HepG2 (cell line): ENCODE measurements around the gene SLC22A4. TPM values are rescaled to one million over a fixed set of nuclear protein-coding genes. Genes with fewer than 3 reads are reported as not detected.

Experiments
- DMAP1 ChIP-seq: IDR thresholded peaks from 2 replicates; pipeline ENCODE4 v1.6.1; 2016
- GFI1 ChIP-seq: sonication (generic); formaldehyde crosslinking; IDR thresholded peaks from 2 replicates; pipeline ENCODE4 v1.5.0; 2020; ENCODE audit warnings: missing genetic modification reagents, mild to moderate bottlenecking, borderline replicate concordance
- HNF4A ChIP-seq: sonication (generic); formaldehyde crosslinking; IDR thresholded peaks from 2 replicates; pipeline ENCODE4 v1.4.0; 2020; ENCODE audit warnings: missing genetic modification reagents
- MAX ChIP-seq: IDR thresholded peaks from 2 replicates; pipeline ENCODE4 v1.6.1; 2012; ENCODE audit warnings: inconsistent platforms
- NAIF1 ChIP-seq: sonication (generic); formaldehyde crosslinking; IDR thresholded peaks from 2 replicates; pipeline ENCODE4 v1.5.0; 2020; ENCODE audit warnings: mild to moderate bottlenecking, missing genetic modification reagents, borderline replicate concordance
- PLSCR1 ChIP-seq: sonication (generic); formaldehyde crosslinking; IDR thresholded peaks from 2 replicates; pipeline ENCODE4 v1.5.0; 2020; ENCODE audit warnings: missing genetic modification reagents, mild to moderate bottlenecking, borderline replicate concordance
- SOX6 ChIP-seq, 2 experiments: fragments of 450-650 bp in 1 of 2; sonication (generic) in 1 of 2; formaldehyde crosslinking in 1 of 2; IDR thresholded peaks; 2 replicates each; pipeline versions ENCODE4 v1.4.0 to v1.6.1; 2017 to 2020; ENCODE audit warnings: antibody characterized with exemption in 1 of 2, mild to moderate bottlenecking in 1 of 2, missing genetic modification reagents in 1 of 2
- ZNF225 ChIP-seq: sonication (generic); formaldehyde crosslinking; IDR thresholded peaks from 2 replicates; pipeline ENCODE4 v1.4.0; 2020; ENCODE audit warnings: mild to moderate bottlenecking, missing genetic modification reagents
- ZNF362 ChIP-seq: sonication (generic); formaldehyde crosslinking; IDR thresholded peaks from 2 replicates; pipeline ENCODE4 v1.4.0; 2020; ENCODE audit warnings: missing genetic modification reagents, mild to moderate bottlenecking, borderline replicate concordance
- ZNF547 ChIP-seq: sonication (generic); formaldehyde crosslinking; IDR thresholded peaks from 2 replicates; pipeline ENCODE4 v1.5.1; 2020; ENCODE audit warnings: mild to moderate bottlenecking, missing genetic modification reagents
- ZNF687 ChIP-seq: sonication (generic); formaldehyde crosslinking; IDR thresholded peaks from 2 replicates; pipeline ENCODE4 v1.5.1; 2020; ENCODE audit warnings: mild to moderate bottlenecking, missing genetic modification reagents, moderate library complexity
- ZSCAN25 ChIP-seq: sonication (generic); formaldehyde crosslinking; IDR thresholded peaks from 2 replicates; pipeline ENCODE4 v1.8.0; 2022; ENCODE audit warnings: mild to moderate bottlenecking, missing genetic modification reagents
- polyA plus RNA-seq, 8 experiments: library from polyadenylated mRNA; depleted of rRNA in 3 of 8; stranded (reverse) in 7 of 8; unstranded in 1 of 8; fragments of >200 nt; fragmentation: Illumina TruSeq in 4 of 8; extraction: Trizol in 4 of 8; gene quantifications; 2 replicates each; pipeline versions ENCODE4 v1.2.1 to v1.2.3, GENCODE V29; 2011 to 2016; ENCODE audit warnings: low read depth in 4 of 8, missing spikeins in 1 of 8, mixed read lengths in 1 of 8; ENCODE audit not compliant: insufficient read depth in 1 of 8
- total RNA-seq, 5 experiments: library from RNA; depleted of rRNA; stranded (reverse); fragments of >200 nt; fragmentation: Illumina TruSeq; extraction: Trizol; gene quantifications; 2 replicates each; pipeline ENCODE4 v1.2.3, GENCODE V29; 2016; ENCODE audit warnings: low read depth in 1 of 5

SLC22A4 gene
- total and polyA plus RNA-seq, 2 of the 13 experiments (the other 11 are each of a cell fraction or from before 2014, with no cell fraction given): 0.33 to 0.62 TPM

GRCh38 chr5:132277971-132278853 lies 16.0 kb upstream of the SLC22A4 start (continued):
- TF ChIP-seq ZSCAN25 (0 out of 2 replicates have a peak, but pooled peaks have one; percentile 30), ZNF547 (CRISPR knock-in tag) (0 out of 2 replicates have a peak, but pooled peaks have one; percentile 46), DMAP1 (no peak), HNF4A (CRISPR knock-in tag) (peak; percentile 86), MAX (peak; percentile 30; the same call in 1 of the 2 replicates), GFI1 (CRISPR knock-in tag) (0 out of 2 replicates have a peak, but pooled peaks have one; percentile 38), NAIF1 (0 out of 2 replicates have a peak, but pooled peaks have one; percentile 42), ZNF362 (CRISPR knock-in tag) (peak; percentile 1), ZNF687 (CRISPR knock-in tag) (peak; percentile 16; the same call in 1 of the 2 replicates), SOX6 (IDR thresholded peaks at IDR 0.05) (no peak), SOX6 (CRISPR knock-in tag; IDR thresholded peaks at IDR 0.05) (peak; percentile 40; the same call in 1 of the 2 replicates), ZNF225 (CRISPR knock-in tag) (no peak), PLSCR1 (CRISPR knock-in tag) (no peak)
